ENCODE results near the gene ITPK1. TPM values are rescaled to one million over a fixed set of nuclear protein-coding genes. Genes with fewer than 3 reads are reported as not detected.
"Not testable (repeated sequence)": the region's sequence is repeated elsewhere in the genome, so short reads cannot be mapped to it uniquely, and the experiment has no call there.

ITPK1 gene
- polyA plus RNA-seq, 12 donors, result 12.7 to 49.1 (median 17.5) TPM; not detected in 1

DNA sequence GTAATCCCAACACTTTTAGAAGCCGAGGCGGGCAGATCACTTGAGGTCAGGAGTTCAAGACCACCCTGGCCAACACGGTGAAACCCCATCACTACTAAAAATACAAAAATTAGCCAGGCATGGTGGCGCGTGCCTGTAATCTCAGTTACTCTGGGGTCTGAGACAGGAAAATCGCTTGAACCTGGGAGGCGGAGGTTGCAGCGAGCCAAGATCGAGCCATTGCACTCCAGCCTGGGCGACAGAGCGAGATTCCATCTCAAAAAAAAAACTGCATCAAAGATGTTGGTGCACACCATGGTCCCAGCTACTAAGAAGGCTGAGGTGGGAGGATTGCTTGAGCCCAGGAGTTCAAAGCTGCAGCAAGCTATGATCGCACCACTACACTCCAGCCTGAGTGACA, 53.7 kb downstream of the ITPK1 start:
- not testable (repeated sequence) for DNase-seq

DNA sequence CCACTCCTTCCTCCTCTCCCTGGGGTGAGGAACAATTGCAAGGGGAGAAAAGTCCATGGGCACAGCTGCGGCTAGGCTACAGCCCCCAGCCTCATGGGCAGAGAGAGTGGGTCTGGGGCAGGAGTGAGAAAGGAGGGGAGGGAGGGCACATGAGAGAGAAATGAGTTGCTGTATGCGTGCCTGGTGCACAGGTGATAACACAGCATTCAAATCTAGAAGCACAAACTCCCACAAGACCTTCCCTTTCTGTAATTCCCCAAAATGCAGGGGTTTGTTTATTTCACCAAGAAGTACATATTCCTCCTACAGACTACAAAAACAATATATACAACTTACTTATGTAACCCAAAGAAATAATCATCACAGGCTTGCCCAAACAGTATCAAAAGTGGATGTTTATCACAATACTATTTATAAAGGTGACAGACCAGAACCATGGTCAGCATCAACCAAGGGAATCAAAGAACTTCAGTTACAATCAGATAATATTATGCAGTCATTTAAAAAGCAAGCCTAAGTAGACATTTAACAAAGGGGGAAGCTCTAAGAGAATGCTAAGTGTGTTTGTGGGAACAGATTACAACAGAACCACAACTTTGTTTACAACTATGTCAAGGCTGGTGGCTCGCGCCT, 54.2 kb downstream of the ITPK1 start:
- DNase-seq, result no peak

DNA sequence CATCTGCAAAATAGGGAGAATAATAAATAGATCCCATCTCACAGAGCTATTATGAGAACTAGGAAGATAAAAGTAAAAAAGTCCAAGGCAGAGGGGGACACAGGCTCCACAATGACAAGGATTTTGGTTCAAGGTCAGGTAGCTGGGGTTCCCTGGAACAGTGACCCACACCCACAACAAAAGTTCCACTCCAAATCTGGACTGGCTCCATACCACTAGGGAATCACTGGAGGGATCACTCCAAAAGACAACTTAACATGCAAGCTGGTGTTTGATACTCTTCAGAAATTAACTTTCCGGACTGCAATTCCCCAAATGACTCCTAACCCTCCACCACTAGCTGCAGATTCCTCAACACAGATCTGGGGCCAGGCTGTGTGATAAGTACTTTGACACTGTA, 54.9 kb downstream of the ITPK1 start:
- no peak for DNase-seq

DNA sequence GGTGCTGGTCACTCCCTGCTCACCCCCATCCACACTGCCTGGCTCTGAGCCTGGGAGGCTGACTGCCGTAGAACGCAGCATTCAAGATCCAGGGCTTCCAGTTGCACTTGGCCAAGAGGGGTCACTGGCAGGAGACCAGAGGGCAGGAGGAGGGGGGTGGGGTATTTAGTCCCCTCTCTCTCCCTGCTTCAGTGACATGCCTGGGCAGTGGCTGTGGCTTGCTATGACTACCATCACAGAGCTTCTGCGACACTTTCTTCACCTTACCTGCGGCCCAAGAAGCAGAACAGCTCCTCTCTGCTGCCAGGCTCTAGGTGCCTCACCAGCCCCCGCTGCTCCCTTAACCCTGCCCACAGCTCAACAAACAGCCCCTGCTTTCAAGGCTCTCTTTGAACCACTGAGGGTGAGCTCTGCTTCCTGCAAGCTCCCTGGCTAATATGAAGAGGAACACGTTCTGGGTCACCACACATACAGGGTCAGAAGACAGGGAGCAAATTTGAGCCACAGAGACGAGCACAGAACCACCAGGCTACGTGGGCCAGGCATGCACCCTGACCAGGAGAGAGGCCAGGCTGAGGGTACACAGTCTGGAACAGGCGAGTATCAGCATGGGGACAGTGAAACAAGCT, 55.7 kb downstream of the ITPK1 start:
- DNase-seq, result no peak

DNA sequence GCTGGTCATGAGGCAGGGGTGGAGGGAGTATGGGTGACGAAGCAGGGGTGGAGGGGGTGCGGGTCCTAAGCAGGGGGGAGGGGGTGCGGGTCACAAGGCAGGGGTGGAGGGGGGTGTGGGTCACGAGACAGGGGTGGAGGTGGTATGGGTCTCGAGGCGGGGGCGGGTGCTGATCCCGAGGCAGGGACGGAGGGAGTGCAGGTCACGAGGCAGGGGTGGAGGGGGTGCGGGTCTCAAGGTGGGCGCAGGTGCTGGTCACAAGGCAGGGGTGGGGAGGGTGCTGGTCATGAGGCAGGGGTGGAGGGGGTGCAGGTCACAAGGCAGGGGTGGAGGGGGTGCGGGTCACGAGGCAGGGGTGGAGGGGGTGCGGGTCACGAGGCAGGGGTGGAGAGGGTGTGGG, 56.5 kb downstream of the ITPK1 start:
- no peak for DNase-seq

DNA sequence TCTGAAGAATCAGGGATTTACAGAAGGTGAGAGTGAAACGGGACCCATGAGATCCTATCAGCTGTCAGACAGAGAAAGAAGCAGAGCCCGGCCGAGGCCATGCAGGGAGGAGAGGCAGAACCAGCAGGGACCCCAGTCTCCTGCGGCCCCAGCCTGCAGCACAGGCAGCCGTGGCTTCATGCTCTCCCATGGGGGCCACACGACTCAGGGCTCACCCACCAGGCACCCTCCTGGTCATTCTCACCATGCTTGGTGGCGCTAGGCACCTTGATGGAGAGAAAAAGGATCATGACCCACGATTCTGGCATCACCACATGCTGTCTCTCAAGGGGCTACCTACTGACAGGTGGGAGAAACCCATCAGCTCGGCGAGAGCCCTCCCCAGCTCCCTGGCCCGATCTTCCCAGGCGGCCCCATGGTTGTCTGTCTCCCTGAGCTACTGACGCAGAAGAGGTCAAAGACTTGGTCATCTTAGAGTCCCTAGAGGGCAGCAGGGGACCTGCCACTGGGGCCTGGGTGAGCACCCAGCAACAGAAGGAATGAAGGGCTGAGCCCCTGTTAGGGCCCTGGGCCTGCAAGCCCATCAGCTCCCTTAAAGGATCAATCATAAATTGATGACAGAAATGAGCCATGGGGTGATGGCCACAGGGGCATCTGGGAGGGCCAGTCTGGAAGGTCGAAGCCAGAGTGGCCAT, 58.0 kb downstream of the ITPK1 start:
- no peak for DNase-seq

DNA sequence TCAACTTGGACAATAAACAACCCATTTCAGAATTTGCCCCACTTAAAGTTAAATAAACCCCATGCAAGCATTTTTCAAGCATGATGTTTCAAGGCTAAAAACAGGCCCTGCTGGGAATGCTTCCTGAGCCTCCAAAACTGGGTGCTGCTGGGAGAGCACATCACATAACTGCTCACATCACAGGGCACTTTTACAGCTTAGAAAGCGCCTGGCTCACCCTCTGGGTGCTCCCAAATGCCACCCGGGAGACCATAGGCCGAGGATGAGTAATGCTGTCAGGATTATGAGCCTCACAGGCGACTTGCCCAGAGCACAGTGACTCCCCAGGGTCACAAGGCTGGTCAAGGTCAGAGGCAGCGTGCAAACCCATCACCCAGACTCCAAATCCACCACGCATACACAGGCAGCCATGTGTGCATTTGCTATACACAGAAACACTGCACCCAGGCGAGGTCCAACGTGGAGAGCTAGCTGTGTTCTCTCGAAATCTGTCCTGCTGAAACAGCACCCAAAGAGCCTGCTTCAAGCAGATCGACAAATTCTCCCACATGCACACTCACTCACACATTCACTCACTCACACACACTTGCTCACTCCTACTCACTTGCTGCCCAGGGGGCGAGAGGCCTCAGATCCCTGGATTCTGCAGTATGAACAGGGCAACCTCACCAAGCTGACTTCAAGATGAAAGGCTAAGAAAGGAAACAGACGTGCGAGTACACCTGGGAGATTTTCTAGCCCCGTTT, 58.7 kb downstream of the ITPK1 start:
- no peak for DNase-seq

DNA sequence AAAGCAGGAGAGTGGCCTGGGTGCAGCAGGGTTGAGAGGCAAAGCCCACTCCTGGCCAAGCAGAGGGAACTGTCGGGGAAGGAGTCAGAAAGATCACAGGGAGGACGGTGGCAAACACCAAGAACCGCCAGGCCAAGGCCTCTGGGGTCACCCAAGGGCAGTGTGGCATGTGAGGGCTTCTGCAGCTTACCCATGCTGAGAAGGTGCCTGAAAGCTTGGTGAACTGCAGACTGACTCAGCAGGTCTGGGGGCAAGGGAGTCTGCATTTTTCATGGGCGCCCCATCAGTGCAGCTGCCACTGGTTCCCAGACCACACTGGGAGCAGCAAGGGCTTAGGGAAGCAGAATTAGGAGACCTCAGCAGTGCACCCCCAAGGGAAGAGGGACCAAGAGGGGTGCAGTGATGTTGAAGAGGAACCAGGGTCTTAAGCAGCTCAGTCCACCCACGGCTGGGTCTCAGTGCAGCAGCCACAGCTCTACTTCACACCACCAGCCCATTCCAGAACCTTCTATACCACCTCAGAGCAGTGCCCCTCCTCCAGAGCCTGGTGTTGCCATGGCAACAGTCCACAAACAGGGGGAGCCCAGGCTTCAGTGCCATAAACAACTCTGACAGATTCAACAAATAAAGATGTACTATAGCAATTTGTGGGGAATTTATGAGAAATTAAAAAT, 59.4 kb downstream of the ITPK1 start:
- no peak for DNase-seq

DNA sequence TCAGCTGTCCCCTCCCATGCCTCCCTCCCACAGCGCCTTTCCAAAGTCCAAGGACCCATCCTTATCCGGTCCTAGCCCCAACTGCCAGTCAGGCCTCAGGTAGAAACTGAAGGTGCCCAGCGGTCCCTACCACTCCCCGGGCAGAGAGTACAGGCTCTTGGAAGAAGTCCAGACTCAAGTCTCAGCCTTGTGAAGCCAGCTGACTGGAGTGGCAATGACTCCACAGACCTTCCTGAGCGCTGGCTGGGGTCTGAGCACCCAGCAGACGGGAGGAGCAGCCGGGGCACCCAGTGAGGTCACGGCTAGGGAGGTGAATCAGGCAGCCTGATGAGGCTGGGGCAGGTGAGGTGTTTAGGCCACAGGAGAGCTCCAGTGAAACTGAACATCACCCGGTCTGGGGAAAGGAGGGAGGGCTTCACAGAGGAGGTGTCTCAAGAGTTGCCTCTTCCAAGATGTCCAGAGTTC, 60.0 kb downstream of the ITPK1 start:
- DNase-seq, result no peak

DNA sequence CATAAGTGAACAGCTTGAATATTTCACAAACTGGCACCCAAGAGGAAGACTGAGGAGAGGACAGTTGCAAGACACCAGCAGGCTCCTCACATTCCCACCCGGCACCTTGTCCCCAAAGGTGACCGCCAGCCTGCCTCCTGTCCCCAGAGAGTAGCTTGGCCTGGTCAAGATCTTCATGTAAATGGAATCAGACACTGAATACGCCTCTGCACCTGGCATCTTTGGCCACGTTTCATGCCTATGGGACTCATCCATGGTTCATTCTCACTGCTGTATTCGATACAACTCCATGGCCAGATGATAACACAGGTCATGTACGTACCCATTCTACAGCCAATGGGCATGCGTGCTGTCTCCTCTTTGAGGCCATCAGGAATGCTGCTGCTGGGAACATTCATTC, 60.8 kb downstream of the ITPK1 start:
- DNase-seq, result no peak

DNA sequence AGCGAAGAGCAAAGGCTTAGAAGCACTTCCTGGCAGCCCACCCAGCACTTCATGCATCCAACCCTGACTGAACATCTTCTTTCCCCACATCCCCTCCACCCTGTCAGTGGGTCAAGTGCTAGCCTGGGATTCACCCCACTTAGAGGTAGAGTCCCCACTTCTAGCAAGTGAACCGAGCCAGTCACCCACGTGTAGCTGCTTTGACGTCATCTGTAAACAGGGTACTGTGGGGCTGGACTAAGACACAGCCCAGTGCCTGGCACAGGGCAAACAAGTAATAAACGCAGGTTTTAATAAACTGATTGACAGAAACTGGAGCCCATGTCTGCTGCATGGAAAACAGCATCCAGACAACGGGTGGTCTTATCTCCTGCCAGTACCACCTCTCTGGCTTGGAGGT, 61.7 kb downstream of the ITPK1 start:
- no peak for DNase-seq

DNA sequence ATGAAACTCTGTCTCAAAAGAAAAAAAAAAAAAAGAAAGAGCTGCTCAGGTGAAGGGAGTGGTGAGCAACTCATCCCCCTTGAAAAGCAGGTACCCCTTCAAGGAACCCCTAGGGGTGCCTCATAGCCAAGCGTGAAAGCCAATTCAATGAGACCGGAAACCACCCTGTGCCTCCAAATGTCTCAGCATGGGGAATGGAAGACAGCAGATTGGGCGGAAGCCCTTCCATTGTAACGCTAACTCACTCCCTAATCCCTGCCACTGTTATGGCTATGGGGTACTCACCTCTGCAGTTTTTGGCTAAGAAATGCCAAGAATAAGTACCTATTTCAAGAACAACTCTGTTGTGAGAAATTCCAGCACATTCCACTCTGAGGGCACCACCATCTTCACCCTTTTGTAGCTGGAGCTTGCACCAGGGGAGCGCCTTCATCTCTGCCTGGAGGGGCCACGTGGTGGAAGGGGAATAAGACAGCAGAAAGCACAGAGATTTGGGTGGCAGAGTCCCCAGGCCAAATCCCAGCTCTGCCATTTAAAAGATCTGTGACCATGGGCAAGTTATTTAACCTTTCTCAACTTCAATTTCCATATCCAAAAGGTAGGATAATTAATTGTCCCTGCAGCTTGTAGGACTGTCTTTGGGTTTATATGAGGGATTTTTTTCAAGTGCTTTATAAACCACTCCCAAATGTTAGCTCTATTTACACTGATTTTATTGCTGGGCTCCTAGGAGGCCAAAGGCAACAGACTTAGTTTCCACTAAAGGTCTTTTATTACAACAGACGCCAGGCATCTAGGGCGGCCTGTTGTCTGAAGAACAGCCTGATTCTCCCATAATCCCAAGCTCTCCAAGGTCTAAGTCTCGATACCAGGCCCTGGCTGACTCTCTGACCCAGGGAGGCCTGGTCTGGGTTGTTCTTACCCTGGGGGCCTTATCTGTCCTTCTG, 63.9 kb downstream of the ITPK1 start:
- no peak for DNase-seq

DNA sequence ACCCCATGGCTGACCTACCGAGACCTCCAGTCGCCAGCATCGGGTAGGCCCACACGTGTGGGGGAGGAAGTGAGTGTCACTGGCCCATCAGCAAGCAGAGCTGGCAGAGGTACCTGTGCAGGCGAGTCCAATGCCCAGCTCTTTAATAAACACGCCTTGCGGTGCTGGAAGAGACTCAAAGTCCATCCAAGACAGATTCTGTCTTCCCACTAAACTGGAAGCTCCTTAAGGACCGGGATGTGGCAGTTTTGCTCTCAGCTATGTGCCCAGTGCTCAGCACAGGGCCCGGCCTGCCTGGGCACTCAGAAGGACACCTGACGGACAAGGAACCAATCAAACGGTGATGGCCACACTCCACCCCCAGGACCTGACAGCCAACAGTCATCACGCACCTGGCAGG, 65.0 kb downstream of the ITPK1 start:
- DNase-seq, result no peak

DNA sequence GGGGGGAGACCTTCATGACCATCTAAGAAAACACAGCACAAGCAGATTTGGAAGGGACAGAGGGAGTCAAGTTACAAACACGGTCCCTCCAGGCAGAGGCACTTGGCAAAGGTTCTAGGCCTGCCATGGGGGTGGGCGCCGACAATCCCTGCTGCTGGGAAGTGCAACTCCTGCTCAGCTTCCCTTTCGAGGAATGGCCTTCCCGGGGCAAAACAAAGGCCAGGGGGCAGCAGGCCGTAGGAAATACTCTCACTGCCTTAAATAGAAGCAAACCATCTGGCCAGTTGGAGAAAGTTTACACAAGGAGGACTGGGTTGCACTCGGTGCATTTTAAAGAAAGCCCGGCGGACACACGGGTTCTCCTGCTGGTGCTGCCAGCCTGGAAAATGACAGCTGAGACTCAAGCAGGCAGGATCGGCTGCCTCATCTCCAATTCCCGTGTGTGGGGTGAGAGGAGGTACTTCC, 65.8 kb downstream of the ITPK1 start:
- DNase-seq, result no peak

DNA sequence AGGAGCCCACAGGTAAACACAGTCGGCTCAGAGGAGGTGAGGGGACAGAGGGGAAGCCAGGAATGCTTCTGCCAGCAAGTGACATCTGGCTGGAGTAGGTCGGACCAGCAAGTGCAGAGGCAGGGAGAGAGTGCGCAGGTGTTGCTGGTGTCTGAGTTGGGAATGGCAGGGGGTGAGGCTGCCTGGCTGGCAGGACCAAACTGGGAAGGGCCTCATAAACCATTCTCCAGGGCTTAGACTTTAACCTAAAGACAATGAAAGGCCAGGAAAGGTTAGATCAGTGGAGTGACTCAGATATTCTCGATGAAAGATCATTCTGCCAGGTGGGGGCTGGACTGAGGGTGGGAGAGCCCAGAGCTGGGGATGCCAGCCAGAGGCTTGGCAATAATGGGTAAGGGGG, 66.4 kb downstream of the ITPK1 start:
- DNase-seq, result no peak

DNA sequence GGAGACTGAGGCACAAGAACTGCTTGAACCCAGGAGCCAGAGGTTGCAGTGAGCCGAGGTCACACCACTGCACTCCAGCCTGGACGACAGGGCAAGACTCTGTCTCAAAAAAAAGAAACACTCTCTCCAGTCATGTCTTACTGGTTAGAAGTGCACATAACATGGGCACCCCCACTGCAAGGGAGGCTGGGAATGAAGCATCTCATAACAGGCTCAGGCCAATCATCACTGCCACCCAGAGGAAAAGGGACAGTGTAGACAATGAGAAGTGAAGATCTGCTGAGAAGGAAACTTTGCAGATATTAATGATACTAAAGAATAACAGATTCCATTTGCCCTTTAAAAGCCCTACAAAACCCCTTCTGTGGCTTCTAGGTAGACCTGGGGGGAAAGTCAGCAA, 66.9 kb downstream of the ITPK1 start:
- DNase-seq, result no peak

DNA sequence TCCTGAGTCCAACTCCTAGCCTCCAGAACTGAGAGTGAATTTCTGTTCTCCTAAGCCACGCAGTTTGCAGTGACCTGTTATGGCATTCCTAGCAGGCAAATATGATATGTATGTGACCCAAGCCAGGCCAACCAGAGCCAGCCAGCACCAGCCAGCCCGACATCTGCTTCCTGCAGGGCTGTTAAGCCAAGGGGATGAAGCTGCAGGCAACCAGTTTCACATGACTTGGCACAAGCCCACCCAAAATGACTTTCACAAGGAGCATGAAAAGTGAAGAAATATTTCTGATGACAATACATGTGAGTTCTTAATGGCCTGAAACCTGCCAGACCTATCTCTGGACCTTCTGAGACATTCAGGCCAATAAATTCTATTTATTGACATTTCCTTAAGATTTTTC, 68.1 kb downstream of the ITPK1 start:
- DNase-seq, result no peak

DNA sequence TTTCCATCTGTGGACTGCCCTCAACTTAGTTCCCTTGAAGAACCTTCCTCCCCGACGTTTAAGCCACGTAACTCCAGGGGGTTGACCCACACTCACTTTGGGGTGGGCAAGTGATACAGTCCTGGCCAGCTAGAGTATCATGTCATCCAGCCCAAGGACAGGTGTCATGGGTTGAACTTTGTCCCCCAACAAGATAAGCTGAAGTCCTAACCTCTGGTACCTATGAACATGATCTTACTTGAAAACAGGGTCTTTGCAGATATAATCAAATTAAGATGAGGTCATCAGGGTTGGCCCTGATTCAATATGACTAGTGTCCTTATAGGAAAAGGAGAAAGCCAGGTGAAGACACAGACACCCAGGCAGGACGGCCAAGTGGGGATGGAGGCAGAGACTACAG, 68.6 kb downstream of the ITPK1 start:
- no peak for DNase-seq

DNA sequence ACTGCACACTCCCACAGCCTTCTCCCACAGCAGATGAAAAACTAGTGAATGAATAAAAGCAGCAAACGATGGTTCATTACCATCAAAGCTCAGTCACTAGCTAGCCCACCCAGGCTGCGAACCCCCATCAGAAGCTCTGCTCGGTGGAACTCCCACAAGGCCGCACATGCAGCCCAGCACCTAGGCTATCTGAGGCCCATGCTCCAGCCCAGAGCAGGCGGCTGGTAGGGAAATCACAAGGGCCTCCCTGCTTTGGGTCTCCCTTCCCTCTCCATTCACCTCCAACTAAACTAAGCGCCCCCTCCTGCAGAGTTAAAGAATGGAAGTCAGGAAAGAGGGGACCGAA, 69.0 kb downstream of the ITPK1 start:
- DNase-seq, result no peak

DNA sequence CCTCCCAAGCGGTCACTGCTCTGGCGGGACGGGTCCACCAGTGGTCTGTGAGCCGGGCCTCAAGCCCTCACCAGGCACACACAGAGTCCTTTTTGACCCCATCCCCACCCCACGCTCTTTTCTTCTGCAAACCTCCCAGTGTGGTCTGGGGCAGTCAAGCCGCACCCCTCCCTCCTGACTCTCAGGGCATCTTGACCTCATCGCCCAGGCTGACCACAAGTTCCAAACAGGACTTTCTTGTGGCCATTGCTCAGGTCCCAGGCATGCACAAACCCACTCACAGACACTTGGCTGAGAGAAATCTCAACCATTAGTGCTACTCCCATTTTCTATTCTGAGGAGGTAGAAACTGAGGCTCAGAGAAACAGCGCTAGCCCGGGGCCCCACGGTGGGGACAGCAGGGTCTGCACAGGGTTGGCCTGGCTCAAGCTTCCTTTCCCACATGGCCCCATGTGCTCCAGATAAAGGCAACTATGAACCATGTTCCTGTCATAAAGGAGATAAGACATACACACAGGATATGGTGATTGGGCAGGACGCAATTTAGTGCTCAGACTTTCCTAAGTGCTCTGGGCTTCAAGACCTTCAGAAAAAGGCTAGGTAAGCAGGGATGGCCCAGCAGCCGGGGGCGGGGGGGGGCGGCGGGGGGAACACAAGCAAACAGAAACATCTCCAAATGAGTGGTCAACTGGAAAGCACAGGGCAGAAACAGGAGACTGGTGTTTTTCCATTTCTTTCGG, 69.6 kb downstream of the ITPK1 start:
- DNase-seq, result no peak
